GM12864 (cell line): ENCODE measurements around the gene ARID1B.

Source experiments
- DNase-seq: peaks from one replicate; pipeline ENCODE4 v3.0.0-alpha.2; 2011; ENCODE audit warnings: low read depth
- H3K4me3 ChIP-seq: 2 replicates; pipeline ENCODE4 v1.5.1; 2011; ENCODE audit warnings: mild to moderate bottlenecking, low read depth, low read length, control low read depth
- TF ChIP-seq, protein P1 (sequence below): IDR thresholded peaks from 2 replicates; pipeline ENCODE4 v1.5.1; 2011; ENCODE audit warnings: low read depth, mild to moderate bottlenecking, moderate library complexity, low read length, control low read depth, inconsistent platforms; ENCODE audit errors: missing control alignments

ARID1B gene

DNA sequence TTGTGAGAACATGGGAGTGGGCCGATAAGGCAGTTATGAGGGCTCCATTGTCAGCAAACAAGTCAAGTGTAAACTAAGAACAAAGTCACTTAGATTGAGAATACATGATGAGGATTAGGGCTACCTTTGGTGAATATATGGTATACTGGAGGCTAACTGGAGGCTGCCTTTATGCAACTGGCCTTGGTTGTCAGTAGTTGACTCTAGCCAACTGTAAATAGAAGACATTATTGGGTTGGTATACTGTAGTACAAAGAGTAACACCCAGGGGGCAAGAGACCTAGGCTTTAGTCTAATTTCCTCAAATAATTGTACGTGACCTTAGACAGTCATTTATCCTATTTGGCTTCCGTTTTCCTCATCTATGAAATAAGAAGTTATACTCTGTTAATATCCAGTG is 235.2 kb downstream of the ARID1B start:
- DNase-seq = no peak
- TF ChIP-seq, protein P1, sequence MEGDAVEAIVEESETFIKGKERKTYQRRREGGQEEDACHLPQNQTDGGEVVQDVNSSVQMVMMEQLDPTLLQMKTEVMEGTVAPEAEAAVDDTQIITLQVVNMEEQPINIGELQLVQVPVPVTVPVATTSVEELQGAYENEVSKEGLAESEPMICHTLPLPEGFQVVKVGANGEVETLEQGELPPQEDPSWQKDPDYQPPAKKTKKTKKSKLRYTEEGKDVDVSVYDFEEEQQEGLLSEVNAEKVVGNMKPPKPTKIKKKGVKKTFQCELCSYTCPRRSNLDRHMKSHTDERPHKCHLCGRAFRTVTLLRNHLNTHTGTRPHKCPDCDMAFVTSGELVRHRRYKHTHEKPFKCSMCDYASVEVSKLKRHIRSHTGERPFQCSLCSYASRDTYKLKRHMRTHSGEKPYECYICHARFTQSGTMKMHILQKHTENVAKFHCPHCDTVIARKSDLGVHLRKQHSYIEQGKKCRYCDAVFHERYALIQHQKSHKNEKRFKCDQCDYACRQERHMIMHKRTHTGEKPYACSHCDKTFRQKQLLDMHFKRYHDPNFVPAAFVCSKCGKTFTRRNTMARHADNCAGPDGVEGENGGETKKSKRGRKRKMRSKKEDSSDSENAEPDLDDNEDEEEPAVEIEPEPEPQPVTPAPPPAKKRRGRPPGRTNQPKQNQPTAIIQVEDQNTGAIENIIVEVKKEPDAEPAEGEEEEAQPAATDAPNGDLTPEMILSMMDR = peak; percentile 13

DNA sequence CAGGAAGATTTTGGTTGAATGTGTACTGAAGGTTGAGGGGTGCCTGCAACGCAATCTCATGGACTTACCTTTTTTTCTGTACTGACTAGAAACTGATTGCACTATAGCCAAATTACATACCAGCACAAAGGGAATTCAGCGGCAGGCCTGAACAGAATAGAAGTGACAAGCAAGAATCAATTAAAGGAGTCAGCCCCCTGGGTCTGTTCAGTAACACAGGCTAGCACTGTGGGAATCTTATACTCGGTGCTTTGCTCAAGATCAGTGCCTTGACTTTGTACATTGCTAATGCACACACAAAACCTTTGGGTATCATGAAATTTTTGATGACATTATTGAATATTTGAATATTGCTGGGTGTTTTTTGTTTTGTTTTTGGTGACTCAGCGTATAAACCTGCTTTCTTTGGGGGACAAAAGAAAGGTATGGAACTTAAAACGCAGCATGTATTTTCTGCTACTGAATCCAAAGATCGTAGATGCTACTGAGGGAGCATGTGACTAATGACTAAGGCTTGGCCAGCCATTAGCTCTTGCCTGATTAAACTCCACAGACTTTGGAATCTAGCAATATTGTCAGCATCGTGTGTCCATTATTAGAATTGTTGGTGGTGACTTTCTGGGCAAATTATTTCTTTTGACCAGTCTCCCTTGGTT is 236.6 kb downstream of the ARID1B start:
- DNase-seq = no peak
- TF ChIP-seq, protein P1 = no peak
- H3K4me3 ChIP-seq = no peak overlapping the region

More for the DNA sequence above, 235.2 kb downstream of the ARID1B start:
- no peak overlapping the region for H3K4me3 ChIP-seq

DNA sequence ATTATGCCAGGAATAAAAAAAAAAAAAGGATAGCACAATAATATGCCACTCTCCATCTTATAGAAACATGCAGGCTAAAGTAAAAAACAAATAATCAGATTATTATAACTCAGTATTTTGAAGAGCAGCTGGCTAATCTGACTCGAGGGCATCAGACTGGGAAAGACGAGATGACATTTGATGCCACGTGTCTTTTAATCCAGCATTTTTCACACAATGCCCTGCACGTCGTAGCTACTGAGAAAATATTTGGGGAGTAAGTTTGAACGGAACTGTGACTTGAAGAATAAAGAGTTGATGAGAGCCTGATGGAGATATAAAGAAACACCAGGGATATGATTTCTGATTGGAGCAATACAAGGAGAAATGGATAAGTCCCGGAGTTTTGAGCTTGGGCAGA is 237.7 kb downstream of the ARID1B start:
- TF ChIP-seq, protein P1 = no peak
- no peak overlapping the region for H3K4me3 ChIP-seq
- no peak for DNase-seq

DNA sequence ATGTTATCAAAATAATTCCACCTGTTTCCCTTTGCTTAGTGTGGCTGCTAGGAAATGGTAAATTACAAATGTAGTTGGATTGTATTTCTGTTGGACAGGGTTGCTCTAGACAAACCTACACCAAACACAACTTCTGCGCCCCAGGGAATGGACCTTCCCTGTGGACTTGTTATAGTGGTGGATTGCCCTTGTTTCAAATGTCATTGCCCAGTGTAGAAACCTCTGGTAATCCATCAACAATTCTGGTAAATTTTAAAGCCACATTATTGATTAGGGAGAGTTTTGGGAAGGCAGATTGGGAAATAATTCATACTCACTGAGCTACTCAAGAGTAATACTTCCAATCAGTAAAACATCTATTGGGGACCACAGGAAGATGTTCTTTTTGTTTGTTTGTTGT is 239.8 kb downstream of the ARID1B start:
- H3K4me3 ChIP-seq = no peak overlapping the region
- no peak for DNase-seq
- TF ChIP-seq, protein P1 = no peak

DNA sequence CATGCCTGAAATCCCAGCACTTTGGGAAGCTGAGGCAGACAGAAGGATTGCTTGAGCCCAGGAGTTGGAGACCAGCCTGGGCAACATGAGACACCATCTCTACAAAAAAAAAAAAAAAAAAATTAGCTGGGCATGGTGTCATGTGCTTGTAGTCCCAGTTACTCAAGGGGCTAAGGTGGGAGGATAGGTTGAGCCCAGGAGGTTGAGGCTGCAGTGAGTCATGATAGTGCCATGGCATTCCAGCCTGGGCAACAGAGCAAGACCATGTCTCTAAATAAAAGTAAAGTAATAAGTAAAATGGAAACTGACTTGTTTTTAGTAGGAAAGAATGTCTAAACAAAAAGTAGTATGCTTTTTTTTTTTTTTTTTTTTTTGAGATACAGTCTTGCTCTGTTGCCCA is 240.7 kb downstream of the ARID1B start:
- TF ChIP-seq, protein P1 = no peak
- DNase-seq = no peak
- no peak overlapping the region for H3K4me3 ChIP-seq

DNA sequence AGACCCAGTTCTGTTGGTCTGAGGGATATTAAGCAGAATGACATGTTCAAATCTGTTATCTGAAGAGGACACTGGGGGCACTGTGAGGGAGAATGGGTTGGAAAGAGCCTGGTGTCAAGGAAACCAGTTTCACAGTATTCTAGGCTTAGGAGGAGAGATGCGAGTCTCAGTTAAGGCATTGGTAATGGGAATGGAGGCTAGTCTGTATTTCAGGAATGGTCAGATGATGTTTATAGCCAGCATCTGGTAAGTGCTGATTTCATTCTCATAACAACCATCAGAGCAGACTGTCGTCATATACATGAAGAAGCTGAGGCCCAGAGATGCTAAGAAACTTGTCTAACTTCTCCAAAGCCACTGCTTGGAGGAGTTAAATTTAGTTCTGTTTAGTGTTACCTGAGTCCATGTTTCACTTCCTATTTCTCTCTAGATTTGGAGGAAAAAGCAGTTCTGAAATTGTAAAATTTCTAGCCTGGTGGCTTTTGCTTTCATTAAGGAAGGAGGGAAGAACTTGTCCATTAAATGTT is 242.0 kb downstream of the ARID1B start:
- TF ChIP-seq, protein P1 = no peak
- H3K4me3 ChIP-seq = peak overlapping the region; percentile 22; the same call in 1 of the 2 replicates
- DNase-seq = no peak

DNA sequence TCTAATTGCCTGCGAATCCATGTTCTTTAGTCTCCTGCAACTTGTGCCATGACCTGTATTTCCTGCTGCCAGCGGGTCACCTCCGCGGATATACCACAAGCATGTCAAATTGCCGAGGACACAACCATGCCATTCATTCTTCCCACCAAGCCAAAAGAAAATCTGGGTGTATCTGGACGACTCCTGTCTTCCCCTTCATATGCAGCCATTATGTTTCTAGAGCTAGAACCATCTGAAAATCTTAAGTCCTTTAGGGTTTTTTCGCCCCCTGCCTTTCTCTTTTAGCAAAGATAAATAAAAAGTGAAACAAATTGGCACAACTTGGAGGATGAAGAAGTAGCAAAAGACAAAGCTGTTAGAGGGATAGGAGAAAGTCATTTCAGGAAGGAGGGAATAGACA is 242.6 kb downstream of the ARID1B start:
- H3K4me3 ChIP-seq = peak overlapping the region; percentile 22
- TF ChIP-seq, protein P1 = no peak
- no peak for DNase-seq
